ENCODE data around the gene FAM161B. TPM values are rescaled to one million over a fixed set of nuclear protein-coding genes. Genes with fewer than 3 reads are reported as not detected.
A peak's percentile ranks its signal among the peaks of the same experiment; 100 is the strongest.

The FAM161B gene, protein sequence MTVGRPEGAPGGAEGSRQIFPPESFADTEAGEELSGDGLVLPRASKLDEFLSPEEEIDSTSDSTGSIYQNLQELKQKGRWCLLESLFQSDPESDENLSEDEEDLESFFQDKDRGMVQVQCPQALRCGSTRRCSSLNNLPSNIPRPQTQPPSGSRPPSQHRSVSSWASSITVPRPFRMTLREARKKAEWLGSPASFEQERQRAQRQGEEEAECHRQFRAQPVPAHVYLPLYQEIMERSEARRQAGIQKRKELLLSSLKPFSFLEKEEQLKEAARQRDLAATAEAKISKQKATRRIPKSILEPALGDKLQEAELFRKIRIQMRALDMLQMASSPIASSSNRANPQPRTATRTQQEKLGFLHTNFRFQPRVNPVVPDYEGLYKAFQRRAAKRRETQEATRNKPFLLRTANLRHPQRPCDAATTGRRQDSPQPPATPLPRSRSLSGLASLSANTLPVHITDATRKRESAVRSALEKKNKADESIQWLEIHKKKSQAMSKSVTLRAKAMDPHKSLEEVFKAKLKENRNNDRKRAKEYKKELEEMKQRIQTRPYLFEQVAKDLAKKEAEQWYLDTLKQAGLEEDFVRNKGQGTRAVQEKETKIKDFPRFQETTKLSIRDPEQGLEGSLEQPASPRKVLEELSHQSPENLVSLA
- total RNA-seq (2021; fragmentation: NEBNext Ultra II Directional; extraction: Animal tissue kit (Norgen Biotek cat#: 25700)) (0.21 and 0.32 TPM in 2 replicates), polyA plus RNA-seq (2011; rRNA removed) (0.09 and 0.14 TPM in 2 replicates), polyA minus RNA-seq (2011; rRNA and poly(A)+ RNA removed) (0.28 and 0.34 TPM in 2 replicates)
- 0.17 TPM for polyA plus RNA-seq (2011; cell fraction: cytosol; rRNA removed)
- polyA plus RNA-seq (2011; cell fraction: nucleus; rRNA removed), result 0.19 TPM
- 0.17 to 0.40 TPM (median 0.25 TPM) in 4 replicates for polyA plus RNA-seq (2012, experiment 1 of 2)
- polyA plus RNA-seq (2012, experiment 2 of 2), result 1.5 TPM
- 0.22 TPM for polyA plus RNA-seq (2013, experiment 1 of 2)
- 0.24 TPM for polyA plus RNA-seq (2013, experiment 2 of 2)
- polyA minus RNA-seq (2011; cell fraction: cytosol; rRNA and poly(A)+ RNA removed), result not detected
- polyA minus RNA-seq (2011; cell fraction: nucleus; rRNA and poly(A)+ RNA removed), result 0.70 TPM
- long read RNA-seq, experiment 1, partial matches to known transcripts, result 1 of 1 reads
- long read RNA-seq, experiment 1, other reads (novel, unspliced or antisense), result 0 of 1 reads
- long read RNA-seq, experiment 2, result 0 reads

DNA sequence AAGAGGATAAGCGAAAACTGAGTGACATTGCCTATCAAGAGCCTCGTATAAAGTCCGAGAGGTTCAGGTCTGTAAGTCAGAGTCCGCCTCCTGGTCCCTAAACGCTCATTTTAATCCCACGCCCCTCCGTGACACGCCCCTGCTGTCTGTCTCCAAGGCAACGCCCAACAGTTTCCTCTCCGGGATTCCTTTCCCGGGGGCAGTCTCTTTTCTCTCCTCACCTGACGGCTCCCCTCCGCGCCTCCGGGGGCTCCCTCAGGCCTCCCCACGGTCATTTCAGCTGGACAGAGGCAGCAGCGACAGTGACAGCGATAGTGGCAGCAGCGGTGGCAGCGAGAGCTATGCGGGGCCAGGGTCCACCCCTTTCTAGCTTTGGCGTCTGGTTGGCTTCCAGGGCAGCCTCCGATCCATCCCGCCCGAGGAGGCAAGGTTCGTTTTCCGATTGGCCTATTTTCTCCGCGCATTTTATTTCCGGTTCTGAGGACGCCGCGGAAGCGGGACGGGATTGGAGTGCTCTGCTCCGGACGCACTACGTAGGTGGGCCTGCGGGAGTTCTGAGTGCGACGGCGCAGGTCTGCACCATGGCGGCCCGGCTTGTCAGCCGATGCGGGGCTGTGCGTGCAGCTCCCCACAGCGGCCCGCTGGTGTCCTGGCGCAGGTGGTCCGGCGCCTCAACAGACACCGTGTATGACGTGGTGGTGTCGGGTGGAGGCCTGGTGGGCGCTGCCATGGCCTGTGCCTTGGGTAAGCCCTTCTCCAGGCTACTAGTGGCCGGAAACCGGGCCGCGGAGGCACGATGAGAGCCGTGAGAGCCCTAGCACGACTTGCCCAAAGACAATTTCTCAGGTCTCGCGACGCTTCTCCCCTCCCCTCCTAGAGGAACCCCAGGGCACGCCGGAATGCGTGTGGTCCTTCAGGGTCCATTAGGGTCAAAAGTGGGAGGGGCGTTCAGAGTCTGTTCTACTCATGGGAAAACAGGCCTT lies at the start of gene FAM161B, which contains the start of gene COQ6:
FAM161B (minus strand) TSS at position 343 of the 983 bp plus-strand sequence; CDS start at position 275, 68 bp downstream.
COQ6 (plus strand) TSS at position 551 of the 983 bp plus-strand sequence; CDS start at position 582, 31 bp downstream.
- no peaks in the 10 kb centered on the region; the same call in 1 of the 2 replicates for H3K23me2 ChIP-seq (ENCODE audit: low read depth, low read length)
- H3K18ac ChIP-seq (ENCODE audit: extremely low read depth, low read length), result peak within 1 kb of the TSS; percentile 93
- FAIRE-seq (no peak), DNase-seq (ENCODE audit: low read depth in 1 of 2, low spot score in 2 of 2) (peak; percentile 83 to 93)
- POLR2A ChIA-PET (ENCODE audit: partially characterized antibody), result interaction anchor here (0.6 to 1.2 kb wide), 6 partner anchors 9 to 415 kb away, joined by 3 to 7 read pairs (median 3); partner anchors contain the start of genes BBOF1 and ENTPD5
- no peak within 1 kb of the TSS for H3K23ac ChIP-seq (ENCODE audit: insufficient read length)
- peak within 1 kb of the TSS; percentile 90; the same call in 1 of the 2 replicates for H2BK5ac ChIP-seq (ENCODE audit: low read depth, low read length)
- H3K4me1 ChIP-seq (replicated peaks in 1 of 4; ENCODE audit: control insufficient read depth in 3 of 4, insufficient read depth in 4 of 4, low read length in 3 of 4), result no peaks in the 10 kb centered on the region
- H3K4ac ChIP-seq (replicated peaks; ENCODE audit: insufficient read length, low read depth, low read length), result no peak within 1 kb of the TSS
- H4K8ac ChIP-seq (ENCODE audit: extremely low read depth, insufficient read depth, low read length), result peak within 1 kb of the TSS; percentile 90
- H2BK12ac ChIP-seq (ENCODE audit: low read depth, low read length), result 0 out of 2 replicates have a peak within 1 kb of the TSS, but pooled peaks have one; percentile 60
- peak within 1 kb of the TSS in 3 of 4 experiments; percentile 19 to 83 (median 82); a peak in 6 of 7 replicates for H3K9ac ChIP-seq (replicated peaks in 1 of 4; ENCODE audit: extremely low read depth in 1 of 4, low read depth in 3 of 4, low read length in 3 of 4)
- H3K27ac ChIP-seq (ENCODE audit: low read depth, low read length), result peak within 1 kb of the TSS; percentile 80
- H3K4me3 ChIP-seq (ENCODE audit: extremely low read depth in 1 of 4, insufficient read depth in 2 of 4, low read depth in 3 of 4, low read length in 4 of 4), result peak within 1 kb of the TSS; percentile 66 to 87 (median 74)
- peak within 1 kb of the TSS; percentile 45 for H4K5ac ChIP-seq (ENCODE audit: insufficient read length, low read depth, low read length)
- no peaks in the 10 kb centered on the region for H3K79me2 ChIP-seq (ENCODE audit: control insufficient read depth in 1 of 2, insufficient read depth in 2 of 2, low read length in 2 of 2)
- no peak within 1 kb of the TSS for H2BK120ac ChIP-seq (replicated peaks; ENCODE audit: low read depth, low read length)
- H3K4me2 ChIP-seq (ENCODE audit: insufficient read depth in 1 of 2, low read depth in 2 of 2, low read length in 2 of 2), result peak within 1 kb of the TSS; percentile 48 to 64
- H3K14ac ChIP-seq (ENCODE audit: insufficient read length), result no peak within 1 kb of the TSS
- CTCF ChIA-PET (ENCODE audit: partially characterized antibody), result no interaction called here
- H2BK15ac ChIP-seq (ENCODE audit: low read length), result 0 out of 2 replicates have a peak within 1 kb of the TSS, but pooled peaks have one; percentile 61
- WGBS, 2 experiments (ENCODE audit: extremely low coverage in 1 of 2, insufficient coverage in 1 of 2, insufficient read length in 1 of 2, insufficient replicate concordance in 2 of 2, low coverage in 1 of 2, low lambda C conversion rate in 2 of 2, missing lambda C conversion rate in 1 of 2), result 1% methylated on average over 70 of the region's 70 CpGs; no CpG with 5 or more reads in 1 of the 2 experiments
- H3K56ac ChIP-seq (replicated peaks; ENCODE audit: insufficient read length, low read depth, low read length), result peak within 1 kb of the TSS; percentile 82
- no peak within 1 kb of the TSS for H2AK5ac ChIP-seq (ENCODE audit: low read depth, low read length)
- H3K36me3 ChIP-seq (ENCODE audit: control insufficient read depth in 2 of 4, insufficient read depth in 4 of 4, low read length in 3 of 4), result peaks cover 0 to 4% (median 0%) of the 10 kb centered on the region in 4 experiments; a peak in 1 of 8 replicates
- no peaks in the 10 kb centered on the region for H3K79me1 ChIP-seq (ENCODE audit: low read depth, low read length)
- no peaks in the 10 kb centered on the region for H4K20me1 ChIP-seq (replicated peaks in 1 of 2; ENCODE audit: control insufficient read depth in 1 of 2, insufficient read depth in 2 of 2, low read length in 2 of 2)
- H2BK20ac ChIP-seq (ENCODE audit: low read length), result no peak within 1 kb of the TSS
- H2AFZ ChIP-seq (ENCODE audit: low read length), result peak within 1 kb of the TSS; percentile 87; the same call in 1 of the 2 replicates
- H3K27me3 ChIP-seq (replicated peaks in 1 of 4; ENCODE audit: control insufficient read depth in 3 of 4, extremely low read depth in 1 of 4, insufficient read depth in 3 of 4, low read length in 3 of 4), result no peaks in the 10 kb centered on the region
- H3K9me3 ChIP-seq (ENCODE audit: insufficient read depth in 2 of 2, low read depth in 1 of 2, low read length in 1 of 2), result no peaks in the 10 kb centered on the region
- H4K91ac ChIP-seq (replicated peaks; ENCODE audit: insufficient read length, low read length), result peak within 1 kb of the TSS; percentile 94
- TF ChIP-seq FOSL1 (IDR thresholded peaks at IDR 0.05; ENCODE audit: insufficient read depth, low read depth, low read length) (no peak), CHD2 (IDR thresholded peaks at IDR 0.05; ENCODE audit: low read length) (0 out of 2 replicates have a peak, but pooled peaks have one; percentile 70), GABPA (IDR thresholded peaks at IDR 0.05; ENCODE audit: borderline replicate concordance, insufficient read depth, low read length) (peak; percentile 48; the same call in 1 of the 2 replicates)
- TF ChIP-seq, protein P1, sequence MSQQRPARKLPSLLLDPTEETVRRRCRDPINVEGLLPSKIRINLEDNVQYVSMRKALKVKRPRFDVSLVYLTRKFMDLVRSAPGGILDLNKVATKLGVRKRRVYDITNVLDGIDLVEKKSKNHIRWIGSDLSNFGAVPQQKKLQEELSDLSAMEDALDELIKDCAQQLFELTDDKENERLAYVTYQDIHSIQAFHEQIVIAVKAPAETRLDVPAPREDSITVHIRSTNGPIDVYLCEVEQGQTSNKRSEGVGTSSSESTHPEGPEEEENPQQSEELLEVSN (IDR thresholded peaks at IDR 0.05), result peak; percentile 79
